H1 (cell line): ENCODE results near the gene IL1RAP. TPM values are rescaled to one million over a fixed set of nuclear protein-coding genes. Genes with fewer than 3 reads are reported as not detected.

Experiments used
- CTCF ChIA-PET: fragments of 300-600 bp; sonication (Branson Sonifier 250); formaldehyde crosslinking; loops from one replicate; lab custom pipeline; 2021; ENCODE audit not compliant: partially characterized antibody; lab: Charles Lee
- POLR2A ChIA-PET: fragments of 300-600 bp; sonication (Branson Sonifier 250); formaldehyde crosslinking; loops from one replicate; lab custom pipeline; 2021; ENCODE audit warnings: inconsistent platforms; ENCODE audit not compliant: partially characterized antibody; lab: Charles Lee
- DNase-seq, 2 experiments: peaks; one replicate each; pipeline versions ENCODE4 v3.0.0 to v3.0.0-alpha.2; 2010 to 2022; ENCODE audit warnings: low spot score in 2 of 2, low read depth in 1 of 2, mixed read lengths in 1 of 2
- FAIRE-seq: peaks from 2 replicates; lab custom pipeline; 2011; peaks lifted over from hg19 to GRCh38; lab: Jason Lieb, UNC
- H2AFZ ChIP-seq: 2 replicates; pipeline ENCODE4 v1.8.1; 2012; ENCODE audit warnings: low read length, inconsistent platforms
- H2AK5ac ChIP-seq: 2 replicates; pipeline ENCODE4 v1.6.1; 2013; ENCODE audit warnings: low read depth, low read length
- H2BK120ac ChIP-seq: replicated peaks from 2 replicates; pipeline ENCODE3; 2013; ENCODE audit warnings: low read depth, low read length, inconsistent platforms
- H2BK12ac ChIP-seq: 2 replicates; pipeline ENCODE4 v1.6.1; 2013; ENCODE audit warnings: low read depth, low read length
- H2BK15ac ChIP-seq: 2 replicates; pipeline ENCODE4 v1.6.1; 2013; ENCODE audit warnings: low read length
- H2BK20ac ChIP-seq: 2 replicates; pipeline ENCODE4 v1.6.1; 2013; ENCODE audit warnings: low read length
- H2BK5ac ChIP-seq: 2 replicates; pipeline ENCODE4 v1.6.1; 2013; ENCODE audit warnings: low read depth, low read length
- H3K14ac ChIP-seq: 2 replicates; pipeline ENCODE4 v1.6.1; 2013; ENCODE audit warnings: inconsistent platforms; ENCODE audit not compliant: insufficient read length
- H3K18ac ChIP-seq: 2 replicates; pipeline ENCODE4 v1.6.1; 2013; ENCODE audit warnings: low read length; ENCODE audit errors: extremely low read depth
- H3K23ac ChIP-seq: 2 replicates; pipeline ENCODE4 v1.6.1; 2013; ENCODE audit warnings: inconsistent platforms; ENCODE audit not compliant: insufficient read length
- H3K23me2 ChIP-seq: 2 replicates; pipeline ENCODE4 v1.6.1; 2013; ENCODE audit warnings: low read depth, low read length
- H3K27ac ChIP-seq: 2 replicates; pipeline ENCODE4 v1.6.1; 2011; ENCODE audit warnings: low read depth, low read length, inconsistent platforms
- H3K27me3 ChIP-seq, 4 experiments: replicated peaks in 1 of 4; 1 replicate in 1 of 4; 2 replicates in 3 of 4; pipeline versions ENCODE4 v1.6.1 to v1.8.1; 2011 to 2013; ENCODE audit warnings: low read length in 3 of 4, mild to moderate bottlenecking in 3 of 4, inconsistent platforms in 2 of 4, mixed read lengths in 2 of 4, moderate library complexity in 1 of 4; ENCODE audit not compliant: control insufficient read depth in 3 of 4, insufficient read depth in 3 of 4; ENCODE audit errors: extremely low read depth in 1 of 4
- H3K36me3 ChIP-seq, 4 experiments: 2 replicates each; pipeline versions ENCODE4 v1.6.1 to v1.8.1; 2011 to 2013; ENCODE audit warnings: mild to moderate bottlenecking in 4 of 4, low read length in 3 of 4, moderate library complexity in 2 of 4, control low read depth in 1 of 4, inconsistent platforms in 1 of 4; ENCODE audit not compliant: insufficient read depth in 4 of 4, control insufficient read depth in 2 of 4
- H3K4ac ChIP-seq: replicated peaks from 2 replicates; pipeline ENCODE3; 2013; ENCODE audit warnings: low read length, low read depth, mixed read lengths, inconsistent platforms; ENCODE audit not compliant: insufficient read length
- H3K4me1 ChIP-seq, 4 experiments: replicated peaks in 1 of 4; 1 replicate in 1 of 4; 2 replicates in 3 of 4; pipeline versions ENCODE4 v1.6.1 to v1.8.1; 2011 to 2013; ENCODE audit warnings: low read length in 3 of 4, inconsistent platforms in 2 of 4, mixed read lengths in 1 of 4; ENCODE audit not compliant: insufficient read depth in 4 of 4, control insufficient read depth in 3 of 4
- H3K4me2 ChIP-seq, 2 experiments: 2 replicates each; pipeline versions ENCODE4 v1.6.1 to v1.8.1; 2011 to 2013; ENCODE audit warnings: low read depth in 2 of 2, low read length in 2 of 2, control low read depth in 1 of 2, inconsistent platforms in 1 of 2, mild to moderate bottlenecking in 1 of 2; ENCODE audit not compliant: insufficient read depth in 1 of 2
- H3K4me3 ChIP-seq, 4 experiments: fragments of 200-600, 300-600 bp in 1 of 4; sonication (generic), shearing (Covaris generic), sonication (Bioruptor Twin) in 1 of 4; 2 replicates each; pipeline versions ENCODE4 v1.5.1 to v1.8.1; 2011 to 2016; ENCODE audit warnings: low read length in 4 of 4, low read depth in 3 of 4, control low read depth in 2 of 4, inconsistent platforms in 2 of 4, mild to moderate bottlenecking in 2 of 4, mixed read lengths in 1 of 4, moderate library complexity in 1 of 4; ENCODE audit not compliant: insufficient read depth in 2 of 4; ENCODE audit errors: extremely low read depth in 1 of 4
- H3K56ac ChIP-seq: replicated peaks from 2 replicates; pipeline ENCODE3; 2013; ENCODE audit warnings: low read depth, mild to moderate bottlenecking, mixed read lengths, low read length, inconsistent platforms; ENCODE audit not compliant: insufficient read length
- H3K79me1 ChIP-seq: 2 replicates; pipeline ENCODE4 v1.6.1; 2013; ENCODE audit warnings: low read depth, low read length, control low read depth
- H3K79me2 ChIP-seq, 2 experiments: 2 replicates each; pipeline versions ENCODE4 v1.6.1 to v1.8.1; 2012 to 2013; ENCODE audit warnings: low read length in 2 of 2, mild to moderate bottlenecking in 2 of 2, inconsistent platforms in 1 of 2; ENCODE audit not compliant: insufficient read depth in 2 of 2, control insufficient read depth in 1 of 2
- H3K9ac ChIP-seq, 4 experiments: replicated peaks in 1 of 4; 1 replicate in 1 of 4; 2 replicates in 3 of 4; pipeline versions ENCODE4 v1.6.1 to v1.8.1; 2011 to 2013; ENCODE audit warnings: low read depth in 3 of 4, low read length in 3 of 4, control low read depth in 2 of 4, mild to moderate bottlenecking in 2 of 4, moderate library complexity in 2 of 4, inconsistent platforms in 1 of 4; ENCODE audit errors: extremely low read depth in 1 of 4
- H3K9me3 ChIP-seq, 2 experiments: 2 replicates each; pipeline versions ENCODE4 v1.6.1 to v1.8.1; 2012 to 2013; ENCODE audit warnings: mild to moderate bottlenecking in 2 of 2, moderate library complexity in 2 of 2, control low read depth in 1 of 2, inconsistent platforms in 1 of 2, low read depth in 1 of 2, low read length in 1 of 2, mixed read lengths in 1 of 2; ENCODE audit not compliant: insufficient read depth in 2 of 2
- H4K20me1 ChIP-seq, 2 experiments: replicated peaks in 1 of 2; 2 replicates each; pipeline versions ENCODE3 to v1.8.1; 2011 to 2013; ENCODE audit warnings: inconsistent platforms in 2 of 2, low read length in 2 of 2, mild to moderate bottlenecking in 1 of 2; ENCODE audit not compliant: insufficient read depth in 2 of 2, control insufficient read depth in 1 of 2
- H4K5ac ChIP-seq: 2 replicates; pipeline ENCODE4 v1.6.1; 2013; ENCODE audit warnings: low read length, low read depth, mixed read lengths, inconsistent platforms; ENCODE audit not compliant: insufficient read length
- H4K8ac ChIP-seq: 2 replicates; pipeline ENCODE4 v1.8.0; 2013; ENCODE audit warnings: mild to moderate bottlenecking, moderate library complexity, low read length, inconsistent platforms; ENCODE audit not compliant: insufficient read depth; ENCODE audit errors: extremely low read depth
- H4K91ac ChIP-seq: replicated peaks from 2 replicates; pipeline ENCODE3; 2013; ENCODE audit warnings: low read length, mixed read lengths, inconsistent platforms; ENCODE audit not compliant: insufficient read length
- ATF2 ChIP-seq: IDR thresholded peaks from 2 replicates; pipeline ENCODE4 v1.6.1; 2012; ENCODE audit warnings: low read length, inconsistent platforms
- BRCA1 ChIP-seq: IDR thresholded peaks from 2 replicates; pipeline ENCODE4 v1.6.1; 2012; ENCODE audit warnings: low read depth, low read length, improper control_type of control experiment
- CEBPB ChIP-seq: IDR thresholded peaks from 2 replicates; pipeline ENCODE4 v1.6.1; 2012; ENCODE audit warnings: low read depth, low read length
- CREB1 ChIP-seq: IDR thresholded peaks from 2 replicates; pipeline ENCODE4 v1.6.1; 2012; ENCODE audit warnings: inconsistent platforms
- EP300 ChIP-seq, 2 experiments: IDR thresholded peaks; 1 replicate in 1 of 2; 2 replicates in 1 of 2; pipeline ENCODE4 v1.6.1; 2011 to 2012; ENCODE audit warnings: low read depth in 2 of 2, low read length in 2 of 2, mild to moderate bottlenecking in 2 of 2, borderline replicate concordance in 1 of 2, inconsistent platforms in 1 of 2, moderate library complexity in 1 of 2
- EZH2 ChIP-seq: fragments of 200-600 bp; sonication (generic); IDR thresholded peaks from 2 replicates; pipeline ENCODE4 v1.7.1; 2012; ENCODE audit warnings: low read depth, mild to moderate bottlenecking, moderate library complexity, low read length, inconsistent platforms; ENCODE audit not compliant: severe bottlenecking
- GTF2F1 ChIP-seq: IDR thresholded peaks from 2 replicates; pipeline ENCODE4 v1.6.1; 2012; ENCODE audit warnings: low read depth, low read length, improper control_type of control experiment, borderline replicate concordance
- KDM1A ChIP-seq: fragments of 200-600, 300-600 bp; sonication (generic); IDR thresholded peaks from 2 replicates; pipeline ENCODE4 v1.7.1; 2016; ENCODE audit warnings: mild to moderate bottlenecking, low read length, borderline replicate concordance
- KDM5A ChIP-seq: fragments of 200-600 bp; IDR thresholded peaks from 2 replicates; pipeline ENCODE4 v1.7.1; 2012; ENCODE audit warnings: mild to moderate bottlenecking, low read length, inconsistent platforms, mixed read lengths
- NANOG ChIP-seq: IDR thresholded peaks from 2 replicates; pipeline ENCODE4 v1.6.1; 2011; ENCODE audit warnings: low read length, low read depth, mild to moderate bottlenecking, inconsistent platforms; ENCODE audit not compliant: insufficient read depth, poor library complexity, severe bottlenecking
- NRF1 ChIP-seq: IDR thresholded peaks from 2 replicates; pipeline ENCODE4 v1.6.1; 2011; ENCODE audit warnings: mild to moderate bottlenecking, low read depth, low read length, improper control_type of control experiment
- RXRA ChIP-seq: IDR thresholded peaks from 2 replicates; pipeline ENCODE4 v1.6.1; 2011; ENCODE audit warnings: low read depth, mild to moderate bottlenecking, low read length, moderate library complexity; ENCODE audit not compliant: insufficient read depth
- YY1 ChIP-seq: IDR thresholded peaks from 2 replicates; pipeline ENCODE4 v1.6.1; 2011; ENCODE audit warnings: low read depth, mild to moderate bottlenecking, low read length
- WGBS, 2 experiments: shearing (Covaris generic) in 1 of 2; methylation state at CpG; one replicate each; pipeline versions ENCODE4 v1.1.6 to v1.1.7; 2013 to 2015; ENCODE audit warnings: low lambda C conversion rate in 2 of 2, mixed read lengths in 2 of 2, inconsistent platforms in 1 of 2, low coverage in 1 of 2, missing lambda C conversion rate in 1 of 2; ENCODE audit not compliant: insufficient replicate concordance in 2 of 2, insufficient coverage in 1 of 2, insufficient read length in 1 of 2; ENCODE audit errors: extremely low coverage in 1 of 2, missing lambda C conversion rate in 1 of 2; 5-methylcytosine and 5-hydroxymethylcytosine counted together
- polyA plus RNA-seq, 7 experiments: library from polyadenylated mRNA; depleted of rRNA in 3 of 7; stranded (reverse) in 5 of 7; unstranded in 2 of 7; fragments of >200 nt in 5 of 7; fragments of 200-250 nt in 2 of 7; gene quantifications; 1 replicate in 5 of 7; 2 replicates in 1 of 7; 4 replicates in 1 of 7; pipeline versions ENCODE4 v1.2.1 to v1.2.3, GENCODE V29; 2011 to 2013; ENCODE audit warnings: missing spikeins in 2 of 7, mixed read lengths in 2 of 7
- total RNA-seq: library from RNA; stranded (reverse); fragmentation: NEBNext Ultra II Directional; extraction: Animal tissue kit (Norgen Biotek cat#: 25700); gene quantifications from 2 replicates; pipeline ENCODE4 v1.2.1, GENCODE V29; 2021

The IL1RAP gene
- total and polyA plus RNA-seq, 2 of the 8 experiments (the other 6 are each of a cell fraction or from before 2014, with no cell fraction given), result 2.4 to 3.9 TPM

- Histone ChIP-seq H3K4me3 (no peak overlapping the region), H2AFZ (no peak overlapping the region), H3K4ac (no peak overlapping the region), H2BK12ac (no peak overlapping the region), H3K79me1 (no peaks in the 10 kb centered on the region), H3K27ac (no peak overlapping the region), H3K14ac (no peak overlapping the region), H3K18ac (no peak overlapping the region), H4K91ac (no peak overlapping the region), H2AK5ac (no peak overlapping the region), H2BK20ac (no peak overlapping the region), H3K4me2 (no peak overlapping the region), H2BK15ac (no peak overlapping the region), H3K9me3 (no peaks in the 10 kb centered on the region), H3K4me1 (no peaks in the 10 kb centered on the region), H2BK120ac (no peak overlapping the region), H4K20me1 (no peaks in the 10 kb centered on the region), H2BK5ac (no peak overlapping the region), H3K23me2 (no peaks in the 10 kb centered on the region; the same call in 1 of the 2 replicates), H3K23ac (no peak overlapping the region), H3K27me3 (no peaks in the 10 kb centered on the region), H3K79me2 (no peaks in the 10 kb centered on the region), H3K36me3 (no peaks in the 10 kb centered on the region), H3K9ac (no peak overlapping the region), H4K8ac (no peak overlapping the region), H4K5ac (no peak overlapping the region), H3K56ac (no peak overlapping the region)
- DNase-seq, result no peak
- FAIRE-seq, result no peak
- POLR2A ChIA-PET, result no interaction called here
- CTCF ChIA-PET, result interaction anchor here (0.6 to 1.7 kb wide), 3 partner anchors 10 to 361 kb away, joined by 3 to 5 read pairs (median 3); no protein-coding TSS in a partner anchor
- WGBS, 2 experiments, result 96% methylated on average over 6 of the region's 6 CpGs; no CpG with 5 or more reads in 1 of the 2 experiments
- no peak for TF ChIP-seq KDM1A
- TF ChIP-seq EZH2, result no peak
- no peak for TF ChIP-seq CEBPB
- no peak for TF ChIP-seq RXRA
- no peak for TF ChIP-seq EP300 (IDR thresholded peaks at IDR 0.05; ENCODE audit: borderline replicate concordance in 1 of 2, low read depth in 2 of 2, low read length in 2 of 2)
- no peak for TF ChIP-seq NANOG
- no peak for TF ChIP-seq GTF2F1
- TF ChIP-seq CREB1, result no peak
- no peak for TF ChIP-seq KDM5A
- no peak for TF ChIP-seq BRCA1
- TF ChIP-seq YY1, result no peak
- no peak for TF ChIP-seq ATF2
- TF ChIP-seq NRF1, result no peak
These were observed 176.4 kb downstream of the IL1RAP start for GRCh38 chr3:190690246-190690645.
